ENCODE data around the gene FOXE3. TPM values are rescaled to one million over a fixed set of nuclear protein-coding genes. Genes with fewer than 3 reads are reported as not detected.
A peak's percentile ranks its signal among the peaks of the same experiment; 100 is the strongest.

Gene FOXE3
- total and polyA plus RNA-seq, 9 of the 15 experiments (the other 6 are each of a cell fraction or from before 2014, with no cell fraction given) = not detected

GRCh38 chr1:47437447-47438164 lies 21.5 kb downstream of the FOXE3 start, which contains the start of gene FOXD2 (continued):
- TF ChIP-seq, protein P1, sequence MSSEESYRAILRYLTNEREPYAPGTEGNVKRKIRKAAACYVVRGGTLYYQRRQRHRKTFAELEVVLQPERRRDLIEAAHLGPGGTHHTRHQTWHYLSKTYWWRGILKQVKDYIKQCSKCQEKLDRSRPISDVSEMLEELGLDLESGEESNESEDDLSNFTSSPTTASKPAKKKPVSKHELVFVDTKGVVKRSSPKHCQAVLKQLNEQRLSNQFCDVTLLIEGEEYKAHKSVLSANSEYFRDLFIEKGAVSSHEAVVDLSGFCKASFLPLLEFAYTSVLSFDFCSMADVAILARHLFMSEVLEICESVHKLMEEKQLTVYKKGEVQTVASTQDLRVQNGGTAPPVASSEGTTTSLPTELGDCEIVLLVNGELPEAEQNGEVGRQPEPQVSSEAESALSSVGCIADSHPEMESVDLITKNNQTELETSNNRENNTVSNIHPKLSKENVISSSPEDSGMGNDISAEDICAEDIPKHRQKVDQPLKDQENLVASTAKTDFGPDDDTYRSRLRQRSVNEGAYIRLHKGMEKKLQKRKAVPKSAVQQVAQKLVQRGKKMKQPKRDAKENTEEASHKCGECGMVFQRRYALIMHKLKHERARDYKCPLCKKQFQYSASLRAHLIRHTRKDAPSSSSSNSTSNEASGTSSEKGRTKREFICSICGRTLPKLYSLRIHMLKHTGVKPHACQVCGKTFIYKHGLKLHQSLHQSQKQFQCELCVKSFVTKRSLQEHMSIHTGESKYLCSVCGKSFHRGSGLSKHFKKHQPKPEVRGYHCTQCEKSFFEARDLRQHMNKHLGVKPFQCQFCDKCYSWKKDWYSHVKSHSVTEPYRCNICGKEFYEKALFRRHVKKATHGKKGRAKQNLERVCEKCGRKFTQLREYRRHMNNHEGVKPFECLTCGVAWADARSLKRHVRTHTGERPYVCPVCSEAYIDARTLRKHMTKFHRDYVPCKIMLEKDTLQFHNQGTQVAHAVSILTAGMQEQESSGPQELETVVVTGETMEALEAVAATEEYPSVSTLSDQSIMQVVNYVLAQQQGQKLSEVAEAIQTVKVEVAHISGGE (CRISPR knock-in tag; IDR thresholded peaks at IDR 0.05) = peak in 1 of 3 experiments; percentile 71; a peak in 2 of 6 replicates
- TF ChIP-seq SMC3 (conservative IDR thresholded peaks at IDR 0.05; ENCODE audit: insufficient read depth, low read depth, low read length) (peak; percentile 50), FOXJ3 (CRISPR knock-in tag; IDR thresholded peaks at IDR 0.05) (no peak), TBP (optimal IDR thresholded peaks at IDR 0.05; ENCODE audit: low read depth, low read length) (peak; percentile 50), HDAC2 (IDR thresholded peaks at IDR 0.05) (peak; percentile 63; the same call in 1 of the 2 replicates), ZBTB7A (IDR thresholded peaks at IDR 0.05; ENCODE audit: borderline replicate concordance, control insufficient read depth, low read depth, low read length) (peak; percentile 96), ASH1L (IDR thresholded peaks at IDR 0.05; ENCODE audit: borderline replicate concordance, low read depth, partially characterized antibody) (no peak), HDAC1 (IDR thresholded peaks at IDR 0.05) (peak in 1 of 2 experiments; percentile 66; a peak in 2 of 4 replicates), ARID4B (CRISPR knock-in tag; IDR thresholded peaks at IDR 0.05) (peak; percentile 29; the same call in 1 of the 2 replicates), ELF2 (CRISPR knock-in tag; IDR thresholded peaks at IDR 0.05) (peak; percentile 80), TEAD4 (IDR thresholded peaks at IDR 0.05; ENCODE audit: low read length) (peak; percentile 9; the same call in 1 of the 2 replicates), TEAD4 (CRISPR knock-in tag; IDR thresholded peaks at IDR 0.05; ENCODE audit: borderline replicate concordance) (no peak), MYNN (IDR thresholded peaks at IDR 0.05) (0 out of 2 replicates have a peak, but pooled peaks have one; percentile 22), MYNN (CRISPR knock-in tag; IDR thresholded peaks at IDR 0.05) (no peak), GATAD2B (IDR thresholded peaks at IDR 0.05; ENCODE audit: borderline replicate concordance) (peak; percentile 82), NR2C2 (CRISPR knock-in tag; IDR thresholded peaks at IDR 0.05) (peak; percentile 46; the same call in 1 of the 2 replicates), NR2C2 (tag; IDR thresholded peaks at IDR 0.05) (no peak)
- TF ChIP-seq, protein P2, sequence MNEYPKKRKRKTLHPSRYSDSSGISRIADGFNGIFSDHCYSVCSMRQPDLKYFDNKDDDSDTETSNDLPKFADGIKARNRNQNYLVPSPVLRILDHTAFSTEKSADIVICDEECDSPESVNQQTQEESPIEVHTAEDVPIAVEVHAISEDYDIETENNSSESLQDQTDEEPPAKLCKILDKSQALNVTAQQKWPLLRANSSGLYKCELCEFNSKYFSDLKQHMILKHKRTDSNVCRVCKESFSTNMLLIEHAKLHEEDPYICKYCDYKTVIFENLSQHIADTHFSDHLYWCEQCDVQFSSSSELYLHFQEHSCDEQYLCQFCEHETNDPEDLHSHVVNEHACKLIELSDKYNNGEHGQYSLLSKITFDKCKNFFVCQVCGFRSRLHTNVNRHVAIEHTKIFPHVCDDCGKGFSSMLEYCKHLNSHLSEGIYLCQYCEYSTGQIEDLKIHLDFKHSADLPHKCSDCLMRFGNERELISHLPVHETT (CRISPR knock-in tag; conservative IDR thresholded peaks at IDR 0.05 in 1 of 2, IDR thresholded peaks at IDR 0.05 in 1 of 2) = peak in 1 of 2 experiments; percentile 79; a peak in 2 of 4 replicates

Measured in K562 (cell line).